RWPE1 (cell line): ENCODE results near the gene HMOX1.
A peak's percentile ranks its signal among the peaks of the same experiment; 100 is the strongest.
"Not testable (repeated sequence)": the region's sequence is repeated elsewhere in the genome, so short reads cannot be mapped to it uniquely, and the experiment has no call there.

Experiments
- CTCF ChIA-PET: fragments of 350-600 bp; sonication (Branson Sonifier 250); formaldehyde crosslinking; extraction: SDS; loops from one replicate; lab custom pipeline; 2021; lab: Yijun Ruan, JAX
- POLR2A ChIA-PET: fragments of 400-600 bp; formaldehyde crosslinking; extraction: SDS; loops from one replicate; lab custom pipeline; 2020; ENCODE audit warnings: antibody characterized with exemption; ENCODE audit not compliant: low non-redundant PET; lab: Yijun Ruan, JAX
- DNase-seq: peaks from one replicate; pipeline ENCODE4 v3.0.0; 2012; ENCODE audit warnings: low spot score
- H3K27ac ChIP-seq: fragments of 450-650 bp; 2 replicates; pipeline ENCODE4 v1.5.1; 2017
- CTCF ChIP-seq: fragments of 450-650 bp; conservative IDR thresholded peaks from 2 replicates; pipeline ENCODE4 v1.5.1; 2017; ENCODE audit warnings: low read depth, mild to moderate bottlenecking

Gene HMOX1

GRCh38 chr22:35357883-35358621, 22.8 kb upstream of the HMOX1 start:
- POLR2A ChIA-PET = no interaction called here
- TF ChIP-seq CTCF = no peak
- H3K27ac ChIP-seq = no peak overlapping the region
- CTCF ChIA-PET = no interaction called here
- peak; percentile 76 for DNase-seq

GRCh38 chr22:35359380-35360065, 21.4 kb upstream of the HMOX1 start:
- DNase-seq = no peak
- H3K27ac ChIP-seq = no peak overlapping the region
- no peak for TF ChIP-seq CTCF
- ChIA-PET POLR2A (no interaction called here), CTCF (no interaction called here)

- ChIA-PET POLR2A (no interaction called here), CTCF (interaction anchor here (0.6 kb wide), 1 partner anchor 773 kb away, joined by 3 read pairs; no protein-coding TSS in a partner anchor)
- DNase-seq = no peak
- no peak overlapping the region for H3K27ac ChIP-seq
- TF ChIP-seq CTCF = no peak
Observed at GRCh38 chr22:35361001-35361558, 19.8 kb upstream of the HMOX1 start.

- POLR2A ChIA-PET = no interaction called here
- no peak for DNase-seq
- TF ChIP-seq CTCF = no peak
- CTCF ChIA-PET = no interaction called here
- H3K27ac ChIP-seq = no peak overlapping the region
Observed at GRCh38 chr22:35363566-35364086, 17.3 kb upstream of the HMOX1 start.

GRCh38 chr22:35364230-35364629, 16.7 kb upstream of the HMOX1 start:
- POLR2A ChIA-PET, DNase-seq, H3K27ac ChIP-seq, CTCF ChIA-PET: not testable (repeated sequence)

GRCh38 chr22:35367331-35367886, 13.5 kb upstream of the HMOX1 start:
- no peak overlapping the region for H3K27ac ChIP-seq
- TF ChIP-seq CTCF = no peak
- ChIA-PET CTCF (no interaction called here), POLR2A (no interaction called here)
- DNase-seq = no peak
